Measurements from ENCODE around the gene INSR.

DNA sequence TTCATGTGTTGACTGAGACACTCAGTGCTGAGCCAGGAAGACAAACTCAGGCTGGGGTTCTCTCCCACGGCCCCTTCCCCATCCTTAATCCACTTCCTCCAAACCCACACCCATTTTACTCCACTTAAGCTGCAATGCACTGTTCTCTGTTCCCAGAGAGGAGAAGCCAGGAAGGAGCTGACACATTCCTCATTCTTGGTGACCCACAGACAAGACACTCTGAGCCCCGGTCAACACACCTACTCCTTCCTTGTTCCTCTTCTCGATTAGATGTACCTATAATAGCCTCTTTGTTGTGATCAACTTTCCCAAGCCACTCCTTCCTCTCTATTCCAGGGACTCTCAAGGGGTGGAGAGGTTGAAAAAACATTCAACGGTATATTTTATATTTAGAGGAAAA lies 47.1 kb downstream of the INSR start:
- TF ChIP-seq JUN (IDR thresholded peaks at IDR 0.05; ENCODE audit: borderline replicate concordance, insufficient read depth, insufficient read length, low read depth) (no peak), POLR2AphosphoS5 (IDR thresholded peaks at IDR 0.05; ENCODE audit: insufficient read depth, low read depth, low read length) (no peak)

Measured in endothelial cell of umbilical vein (primary cell).